ENCODE results near the gene OR52N2.
A peak's percentile ranks its signal among the peaks of the same experiment; 100 is the strongest.

The OR52N2 gene

GRCh38 chr11:5809122-5809519 lies 397 bp downstream of the OR52N2 start:
- TF ChIP-seq CTCF (IDR thresholded peaks at IDR 0.05; ENCODE audit: low read depth, low read length): no peak
- H3K4me3 ChIP-seq (ENCODE audit: low read depth, low read length): peak overlapping the region; percentile 70

- TF ChIP-seq CTCF (IDR thresholded peaks at IDR 0.05; ENCODE audit: low read depth, low read length): no peak
- no peak overlapping the region for H3K4me3 ChIP-seq (ENCODE audit: low read depth, low read length)
Observed at GRCh38 chr11:5809905-5810795, 1.4 kb downstream of the OR52N2 start.

GRCh38 chr11:5815534-5815933 lies 6.8 kb downstream of the OR52N2 start:
- TF ChIP-seq CTCF (IDR thresholded peaks at IDR 0.05; ENCODE audit: low read depth, low read length): no peak
- no peak overlapping the region for H3K4me3 ChIP-seq (ENCODE audit: low read depth, low read length)

DNA sequence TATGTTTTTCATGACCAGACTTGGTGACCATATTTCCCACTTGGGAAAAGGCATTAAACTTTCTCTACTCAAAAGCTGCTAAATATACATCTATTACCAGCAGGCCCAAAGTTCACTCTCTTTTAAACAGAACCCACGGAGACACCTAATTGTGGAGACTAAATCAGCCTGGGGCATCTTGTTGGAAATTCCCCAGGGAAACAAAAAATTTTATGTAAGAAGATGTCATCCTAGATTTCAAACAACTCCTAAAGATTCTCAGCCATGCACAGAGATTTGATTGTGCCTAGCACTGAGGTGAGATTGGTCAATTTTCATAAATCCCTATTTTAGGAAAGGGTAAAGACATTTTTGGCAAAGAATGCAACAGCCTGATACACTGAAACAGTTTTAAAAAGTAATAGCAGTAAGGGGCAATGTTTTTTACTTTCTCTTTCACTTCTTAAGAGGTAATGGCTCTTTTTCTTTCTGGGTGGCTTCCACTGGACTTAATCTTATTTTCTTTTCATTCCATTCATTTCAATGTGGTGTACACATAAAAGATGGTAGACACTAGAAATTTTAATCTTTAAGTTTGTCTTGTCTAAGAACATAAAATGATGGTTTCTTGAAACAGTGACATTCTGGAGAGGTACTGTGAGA lies 9.6 kb downstream of the OR52N2 start:
- TF ChIP-seq CTCF (IDR thresholded peaks at IDR 0.05; ENCODE audit: low read depth, low read length): no peak

GRCh38 chr11:5831196-5831829 lies 22.6 kb downstream of the OR52N2 start:
- H3K4me3 ChIP-seq (ENCODE audit: low read depth, low read length): no peak overlapping the region
- TF ChIP-seq CTCF (IDR thresholded peaks at IDR 0.05; ENCODE audit: low read depth, low read length): no peak

More for the DNA sequence above, 9.6 kb downstream of the OR52N2 start:
- peak overlapping the region; percentile 35 for H3K4me3 ChIP-seq (ENCODE audit: low read depth, low read length)

DNA sequence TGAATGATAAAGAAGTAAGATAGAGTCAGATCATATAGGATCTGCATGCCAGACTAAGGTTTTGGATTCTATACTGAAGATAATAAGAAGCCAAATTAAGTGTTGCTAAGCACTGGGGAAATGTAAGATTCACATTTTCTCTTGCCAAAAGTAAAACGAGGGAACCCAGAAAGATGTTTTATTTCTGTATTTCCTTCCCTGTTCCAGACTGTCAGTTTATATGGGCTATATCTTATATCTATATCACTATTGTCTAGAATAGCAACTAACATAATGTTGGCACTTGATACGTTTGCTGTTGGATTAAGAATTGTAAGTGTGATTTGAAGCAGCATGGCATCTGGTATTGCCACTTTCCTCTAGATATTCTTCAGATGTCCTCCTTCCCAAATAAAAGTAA lies 24.7 kb downstream of the OR52N2 start:
- no peak for TF ChIP-seq CTCF (IDR thresholded peaks at IDR 0.05; ENCODE audit: low read depth, low read length)
- H3K4me3 ChIP-seq (ENCODE audit: low read depth, low read length): no peak overlapping the region

DNA sequence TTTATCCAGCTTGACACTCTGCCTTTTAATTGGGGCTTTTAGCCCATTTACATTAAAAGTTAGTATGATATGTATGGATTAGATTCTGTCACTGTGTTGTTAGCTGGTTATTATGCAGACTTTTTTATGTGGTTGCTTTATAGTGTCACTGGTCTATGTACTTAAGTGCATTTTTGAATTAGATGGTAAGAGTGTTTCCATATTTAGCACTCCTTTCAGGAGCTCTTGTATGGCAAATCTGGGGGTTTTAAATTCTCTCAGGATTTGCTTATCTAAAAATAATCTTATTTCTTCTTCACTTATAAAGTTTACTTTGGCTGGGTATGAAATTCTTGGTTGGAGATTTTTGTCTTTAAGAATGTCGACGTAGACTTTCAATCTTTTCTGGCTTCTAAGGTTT lies 29.0 kb downstream of the OR52N2 start:
- TF ChIP-seq CTCF (IDR thresholded peaks at IDR 0.05; ENCODE audit: low read depth, low read length): no peak

More for the DNA sequence above, 29.0 kb downstream of the OR52N2 start:
- H3K4me3 ChIP-seq (ENCODE audit: low read depth, low read length): no peak overlapping the region
